Mucosa of stomach (tissue), 1 donor: ENCODE measurements around the gene NFIA.

Experiments
- H3K27me3 ChIP-seq: one replicate; pipeline ENCODE4 v1.7.0; 2013; ENCODE audit warnings: mild to moderate bottlenecking, low read length; ENCODE audit not compliant: control insufficient read depth, insufficient read depth
- H3K36me3 ChIP-seq: one replicate; pipeline ENCODE4 v1.7.0; 2013; ENCODE audit warnings: low read length; ENCODE audit not compliant: control insufficient read depth, insufficient read depth
- H3K4me1 ChIP-seq: one replicate; pipeline ENCODE4 v1.7.0; 2013; ENCODE audit warnings: mild to moderate bottlenecking, low read length; ENCODE audit not compliant: control insufficient read depth, insufficient read depth
- H3K4me3 ChIP-seq: one replicate; pipeline ENCODE4 v1.7.0; 2013; ENCODE audit warnings: low read length
- H3K9ac ChIP-seq: one replicate; pipeline ENCODE4 v1.7.0; 2013; ENCODE audit warnings: mild to moderate bottlenecking, low read length, moderate library complexity
- H3K9me3 ChIP-seq: one replicate; pipeline ENCODE4 v1.7.0; 2013; ENCODE audit warnings: mild to moderate bottlenecking, low read length, moderate library complexity; ENCODE audit not compliant: control insufficient read depth
- donor health status: Pancreatic carcinoma.

Gene NFIA

GRCh38 chr1:61289232-61290098 is 207.1 kb downstream of the NFIA start:
- no peaks in the 10 kb centered on the region for H3K9me3 ChIP-seq
- no peak overlapping the region for H3K9ac ChIP-seq
- no peaks in the 10 kb centered on the region for H3K27me3 ChIP-seq
- H3K4me3 ChIP-seq: no peak overlapping the region
- H3K4me1 ChIP-seq: no peaks in the 10 kb centered on the region
- no peaks in the 10 kb centered on the region for H3K36me3 ChIP-seq

- Histone ChIP-seq H3K9me3 (no peaks in the 10 kb centered on the region), H3K27me3 (no peaks in the 10 kb centered on the region), H3K4me1 (no peaks in the 10 kb centered on the region), H3K36me3 (no peaks in the 10 kb centered on the region), H3K9ac (no peak overlapping the region), H3K4me3 (no peak overlapping the region)
Measured at GRCh38 chr1:61290525-61290924, 208.2 kb downstream of the NFIA start.

GRCh38 chr1:61293197-61293596 is 210.8 kb downstream of the NFIA start:
- Histone ChIP-seq H3K9me3 (no peaks in the 10 kb centered on the region), H3K4me1 (no peaks in the 10 kb centered on the region), H3K36me3 (no peaks in the 10 kb centered on the region), H3K9ac (no peak overlapping the region), H3K27me3 (no peaks in the 10 kb centered on the region), H3K4me3 (no peak overlapping the region)

- Histone ChIP-seq H3K27me3 (no peaks in the 10 kb centered on the region), H3K4me1 (peaks cover 6% of the 10 kb centered on the region), H3K36me3 (no peaks in the 10 kb centered on the region), H3K4me3 (no peak overlapping the region), H3K9me3 (no peaks in the 10 kb centered on the region), H3K9ac (no peak overlapping the region)
Measured at GRCh38 chr1:61293986-61294504, 211.7 kb downstream of the NFIA start.

GRCh38 chr1:61294930-61295329 is 212.6 kb downstream of the NFIA start:
- H3K27me3 ChIP-seq: no peaks in the 10 kb centered on the region
- H3K9me3 ChIP-seq: no peaks in the 10 kb centered on the region
- no peak overlapping the region for H3K4me3 ChIP-seq
- peaks cover 13% of the 10 kb centered on the region for H3K4me1 ChIP-seq
- no peak overlapping the region for H3K9ac ChIP-seq
- H3K36me3 ChIP-seq: no peaks in the 10 kb centered on the region

- Histone ChIP-seq H3K4me1 (peaks cover 14% of the 10 kb centered on the region), H3K9ac (no peak overlapping the region), H3K27me3 (no peaks in the 10 kb centered on the region), H3K36me3 (no peaks in the 10 kb centered on the region), H3K9me3 (no peaks in the 10 kb centered on the region), H3K4me3 (no peak overlapping the region)
Measured at GRCh38 chr1:61295818-61296537, 213.6 kb downstream of the NFIA start.

- no peaks in the 10 kb centered on the region for H3K27me3 ChIP-seq
- H3K4me3 ChIP-seq: no peak overlapping the region
- no peaks in the 10 kb centered on the region for H3K36me3 ChIP-seq
- H3K9ac ChIP-seq: no peak overlapping the region
- peaks cover 21% of the 10 kb centered on the region for H3K4me1 ChIP-seq
- H3K9me3 ChIP-seq: no peaks in the 10 kb centered on the region
Measured at GRCh38 chr1:61297887-61298286, 215.5 kb downstream of the NFIA start.

GRCh38 chr1:61299463-61299862 is 217.1 kb downstream of the NFIA start:
- H3K9me3 ChIP-seq: no peaks in the 10 kb centered on the region
- no peaks in the 10 kb centered on the region for H3K27me3 ChIP-seq
- no peak overlapping the region for H3K4me3 ChIP-seq
- H3K4me1 ChIP-seq: peaks cover 21% of the 10 kb centered on the region
- H3K9ac ChIP-seq: no peak overlapping the region
- no peaks in the 10 kb centered on the region for H3K36me3 ChIP-seq

- Histone ChIP-seq H3K9ac (no peak overlapping the region), H3K36me3 (no peaks in the 10 kb centered on the region), H3K9me3 (no peaks in the 10 kb centered on the region), H3K4me1 (peaks cover 21% of the 10 kb centered on the region), H3K4me3 (no peak overlapping the region), H3K27me3 (no peaks in the 10 kb centered on the region)
Measured at GRCh38 chr1:61300899-61301298, 218.5 kb downstream of the NFIA start.

- no peak overlapping the region for H3K9ac ChIP-seq
- H3K4me1 ChIP-seq: peaks cover 21% of the 10 kb centered on the region
- H3K27me3 ChIP-seq: no peaks in the 10 kb centered on the region
- no peaks in the 10 kb centered on the region for H3K9me3 ChIP-seq
- no peak overlapping the region for H3K4me3 ChIP-seq
- H3K36me3 ChIP-seq: no peaks in the 10 kb centered on the region
Measured at GRCh38 chr1:61301824-61302657, 219.7 kb downstream of the NFIA start.

GRCh38 chr1:61307422-61308142 is 225.2 kb downstream of the NFIA start:
- H3K27me3 ChIP-seq: no peaks in the 10 kb centered on the region
- H3K4me1 ChIP-seq: no peaks in the 10 kb centered on the region
- no peak overlapping the region for H3K4me3 ChIP-seq
- H3K9ac ChIP-seq: no peak overlapping the region
- H3K9me3 ChIP-seq: no peaks in the 10 kb centered on the region
- H3K36me3 ChIP-seq: no peaks in the 10 kb centered on the region
